ENCODE measurements around the gene MGAT4A. TPM values are rescaled to one million over a fixed set of nuclear protein-coding genes. Genes with fewer than 3 reads are reported as not detected.

The MGAT4A gene
- total and polyA plus RNA-seq, 8 donors = 14.1 to 72.1 (median 56.7) TPM

GRCh38 chr2:98580656-98581284 lies 150.2 kb downstream of the MGAT4A start:
- intact Hi-C loops (cut with DNase I) = no loop called here
- Histone ChIP-seq H3K27me3 (no peaks in the 10 kb centered on the region), H3K9me3 (no peaks in the 10 kb centered on the region), H3K4me3 (no peak overlapping the region), H3K36me3 (peaks cover 0 to 10% (median 0%) of the 10 kb centered on the region in 3 donors), H3K4me1 (no peaks in the 10 kb centered on the region), H3K27ac (no peak overlapping the region)
- ATAC-seq (no peak), FAIRE-seq (no peak), DNase-seq (no peak)
- WGBS, 2 donors = 90 to 96% methylated on average over 10 of the region's 10 CpGs
- TF ChIP-seq, protein P1, sequence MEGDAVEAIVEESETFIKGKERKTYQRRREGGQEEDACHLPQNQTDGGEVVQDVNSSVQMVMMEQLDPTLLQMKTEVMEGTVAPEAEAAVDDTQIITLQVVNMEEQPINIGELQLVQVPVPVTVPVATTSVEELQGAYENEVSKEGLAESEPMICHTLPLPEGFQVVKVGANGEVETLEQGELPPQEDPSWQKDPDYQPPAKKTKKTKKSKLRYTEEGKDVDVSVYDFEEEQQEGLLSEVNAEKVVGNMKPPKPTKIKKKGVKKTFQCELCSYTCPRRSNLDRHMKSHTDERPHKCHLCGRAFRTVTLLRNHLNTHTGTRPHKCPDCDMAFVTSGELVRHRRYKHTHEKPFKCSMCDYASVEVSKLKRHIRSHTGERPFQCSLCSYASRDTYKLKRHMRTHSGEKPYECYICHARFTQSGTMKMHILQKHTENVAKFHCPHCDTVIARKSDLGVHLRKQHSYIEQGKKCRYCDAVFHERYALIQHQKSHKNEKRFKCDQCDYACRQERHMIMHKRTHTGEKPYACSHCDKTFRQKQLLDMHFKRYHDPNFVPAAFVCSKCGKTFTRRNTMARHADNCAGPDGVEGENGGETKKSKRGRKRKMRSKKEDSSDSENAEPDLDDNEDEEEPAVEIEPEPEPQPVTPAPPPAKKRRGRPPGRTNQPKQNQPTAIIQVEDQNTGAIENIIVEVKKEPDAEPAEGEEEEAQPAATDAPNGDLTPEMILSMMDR (IDR thresholded peaks at IDR 0.05) = no peak

GRCh38 chr2:98579926-98580325 lies 151.0 kb downstream of the MGAT4A start:
- no peak overlapping the region for H3K4me3 ChIP-seq
- intact Hi-C loops (cut with DNase I) = no loop called here
- H3K27ac ChIP-seq = no peak overlapping the region
- TF ChIP-seq, protein P1 (IDR thresholded peaks at IDR 0.05) = no peak
- FAIRE-seq = no peak
- no peak for ATAC-seq
- H3K4me1 ChIP-seq = no peaks in the 10 kb centered on the region
- peaks cover 0 to 10% (median 0%) of the 10 kb centered on the region in 3 donors for H3K36me3 ChIP-seq
- 75 to 80% methylated on average over 7 of the region's 7 CpGs for WGBS, 2 donors
- no peak for DNase-seq
- no peaks in the 10 kb centered on the region for H3K27me3 ChIP-seq
- no peaks in the 10 kb centered on the region for H3K9me3 ChIP-seq

- no peak overlapping the region for H3K27ac ChIP-seq
- intact Hi-C loops (cut with DNase I) = no loop called here
- H3K36me3 ChIP-seq = peaks cover 0 to under 1% (median 0%) of the 10 kb centered on the region in 3 donors
- DNase-seq (no peak), ATAC-seq (no peak), FAIRE-seq (no peak)
- TF ChIP-seq, protein P1 (IDR thresholded peaks at IDR 0.05) = no peak
- no peaks in the 10 kb centered on the region for H3K27me3 ChIP-seq
- WGBS, 2 donors = 91 to 92% methylated on average over 9 of the region's 9 CpGs
- H3K4me3 ChIP-seq = no peak overlapping the region
- no peaks in the 10 kb centered on the region for H3K4me1 ChIP-seq
- H3K9me3 ChIP-seq = no peaks in the 10 kb centered on the region
These were observed 152.7 kb downstream of the MGAT4A start for GRCh38 chr2:98578231-98578630.

GRCh38 chr2:98577313-98577712 lies 153.6 kb downstream of the MGAT4A start:
- intact Hi-C loops (cut with DNase I) = no loop called here
- Histone ChIP-seq H3K27me3 (no peaks in the 10 kb centered on the region), H3K9me3 (no peaks in the 10 kb centered on the region), H3K4me1 (no peaks in the 10 kb centered on the region), H3K27ac (no peak overlapping the region), H3K36me3 (no peaks in the 10 kb centered on the region), H3K4me3 (no peak overlapping the region)
- DNase-seq = no peak
- WGBS, 2 donors = 68 to 74% methylated on average over 10 of the region's 10 CpGs
- no peak for FAIRE-seq
- ATAC-seq = no peak
- TF ChIP-seq, protein P1 (IDR thresholded peaks at IDR 0.05) = no peak

GRCh38 chr2:98576666-98577312 lies 154.1 kb downstream of the MGAT4A start:
- Histone ChIP-seq H3K27ac (no peak overlapping the region), H3K4me3 (no peak overlapping the region), H3K36me3 (no peaks in the 10 kb centered on the region), H3K27me3 (no peaks in the 10 kb centered on the region), H3K4me1 (no peaks in the 10 kb centered on the region), H3K9me3 (no peaks in the 10 kb centered on the region)
- intact Hi-C loops (cut with DNase I) = no loop called here
- FAIRE-seq = no peak
- 92 to 93% methylated on average over 22 of the region's 22 CpGs for WGBS, 2 donors
- DNase-seq = no peak
- TF ChIP-seq, protein P1 (IDR thresholded peaks at IDR 0.05) = no peak
- no peak for ATAC-seq
